Activated T-cell treated with anti-CD3 and anti-CD28 coated beads for 1 hour (primary cell): ENCODE results near the gene OMP.
A peak's percentile ranks its signal among the peaks of the same experiment; 100 is the strongest.
"Not testable (repeated sequence)": the region's sequence is repeated elsewhere in the genome, so short reads cannot be mapped to it uniquely, and the experiment has no call there.

Source experiments
- DNase-seq: peaks from one replicate; pipeline ENCODE4 v3.0.0-alpha.2; 2020; ENCODE audit warnings: low read depth

OMP gene, protein sequence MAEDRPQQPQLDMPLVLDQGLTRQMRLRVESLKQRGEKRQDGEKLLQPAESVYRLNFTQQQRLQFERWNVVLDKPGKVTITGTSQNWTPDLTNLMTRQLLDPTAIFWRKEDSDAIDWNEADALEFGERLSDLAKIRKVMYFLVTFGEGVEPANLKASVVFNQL

DNA sequence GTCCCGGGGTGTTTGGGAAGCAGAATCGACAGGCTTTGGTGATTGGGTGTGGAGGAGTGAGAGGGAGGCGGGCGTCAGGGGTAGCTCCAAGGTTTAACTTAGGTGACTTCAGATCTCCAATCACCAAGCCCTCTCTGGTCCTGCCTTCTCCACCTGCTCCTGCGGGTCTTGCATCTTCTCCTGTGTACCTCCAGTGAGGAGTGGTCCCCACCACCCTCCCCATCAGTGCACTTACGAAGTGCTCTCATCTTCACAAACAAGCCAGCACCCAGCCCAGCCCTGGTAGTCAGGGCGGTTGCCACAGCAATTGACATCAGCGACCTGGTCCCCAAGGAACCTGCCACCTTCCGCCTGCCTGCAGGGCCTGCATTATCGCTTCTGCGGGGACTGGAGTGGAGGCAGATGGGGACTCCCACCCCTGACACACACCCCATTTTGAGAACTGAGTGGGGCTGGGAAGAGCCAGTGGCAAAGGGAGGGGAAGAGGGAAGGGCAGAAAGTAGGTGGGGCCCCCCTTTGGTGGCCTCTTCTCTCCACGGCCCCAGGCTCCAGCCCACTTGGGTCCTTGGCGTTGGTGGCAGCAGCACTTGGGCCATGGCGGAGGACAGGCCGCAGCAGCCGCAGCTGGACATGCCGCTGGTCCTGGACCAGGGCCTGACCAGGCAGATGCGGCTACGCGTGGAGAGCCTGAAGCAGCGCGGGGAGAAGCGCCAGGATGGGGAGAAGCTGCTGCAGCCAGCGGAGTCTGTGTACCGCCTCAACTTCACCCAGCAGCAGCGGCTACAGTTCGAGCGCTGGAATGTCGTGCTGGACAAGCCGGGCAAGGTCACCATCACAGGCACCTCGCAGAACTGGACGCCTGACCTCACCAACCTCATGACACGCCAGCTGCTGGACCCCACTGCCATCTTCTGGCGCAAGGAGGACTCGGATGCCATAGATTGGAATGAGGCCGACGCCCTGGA, at the start of gene OMP:
Gene OMP, plus strand, starts transcription at position 595 of the 965 bp plus-strand sequence. Its CDS starts 0 bp downstream, at position 595.
- no peak for DNase-seq

DNA sequence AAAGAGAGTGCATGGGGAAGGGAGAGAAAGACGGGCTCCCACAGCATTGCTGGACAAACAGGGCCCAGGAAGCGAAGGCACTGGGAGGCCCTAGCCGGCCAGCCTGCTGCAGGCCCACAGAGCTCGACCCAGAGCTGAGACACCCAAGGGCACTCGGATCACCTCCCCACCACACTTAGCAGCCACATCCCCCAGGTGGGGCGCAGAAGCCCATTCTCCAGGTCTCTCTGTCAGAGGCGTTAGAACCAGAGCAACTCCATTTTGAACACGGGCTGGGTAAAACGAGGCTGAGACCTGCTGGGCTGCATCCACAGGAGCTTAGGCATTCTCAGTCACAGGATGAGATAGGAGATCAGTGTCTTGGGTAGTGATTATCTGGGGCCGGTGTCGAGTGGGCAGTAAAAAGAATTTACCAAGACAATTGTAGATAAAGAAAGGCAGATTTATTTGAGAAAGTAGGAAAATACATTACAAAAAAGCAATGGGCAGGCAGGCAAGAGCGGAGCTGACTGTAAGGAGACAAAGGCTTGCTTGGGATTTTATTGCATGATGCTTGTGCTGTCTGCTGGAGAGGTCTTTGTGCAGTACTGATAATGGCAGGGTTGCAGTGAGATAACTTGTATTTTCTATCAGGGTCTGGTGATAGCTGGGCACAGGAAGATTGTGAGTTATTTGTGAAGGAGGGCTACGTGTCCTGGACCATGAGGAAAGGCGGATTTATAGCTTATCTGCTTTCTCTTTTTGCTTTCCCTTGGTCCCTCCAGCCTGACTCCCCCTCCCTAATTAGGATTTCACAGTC, 49.2 kb upstream of the OMP start:
- no peak for DNase-seq

DNA sequence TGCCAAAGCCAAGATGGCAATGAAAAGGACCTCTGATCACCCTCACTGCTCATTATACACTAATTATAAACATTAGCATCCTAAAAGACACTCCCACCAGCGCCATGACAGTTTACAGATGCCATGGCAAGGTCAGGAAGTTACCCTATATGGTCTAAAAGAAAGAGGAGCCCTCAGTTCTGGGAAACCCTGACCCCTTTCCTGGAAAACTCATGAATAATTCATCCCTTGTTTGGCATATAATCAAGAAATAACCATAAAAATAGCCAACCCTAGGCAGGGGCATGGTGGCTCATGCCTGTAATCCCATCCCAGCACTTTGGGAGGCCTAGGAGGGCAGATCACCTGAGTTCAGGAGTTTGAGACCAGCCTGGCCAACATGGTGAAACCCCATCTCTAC, 48.6 kb upstream of the OMP start:
- no peak for DNase-seq

DNA sequence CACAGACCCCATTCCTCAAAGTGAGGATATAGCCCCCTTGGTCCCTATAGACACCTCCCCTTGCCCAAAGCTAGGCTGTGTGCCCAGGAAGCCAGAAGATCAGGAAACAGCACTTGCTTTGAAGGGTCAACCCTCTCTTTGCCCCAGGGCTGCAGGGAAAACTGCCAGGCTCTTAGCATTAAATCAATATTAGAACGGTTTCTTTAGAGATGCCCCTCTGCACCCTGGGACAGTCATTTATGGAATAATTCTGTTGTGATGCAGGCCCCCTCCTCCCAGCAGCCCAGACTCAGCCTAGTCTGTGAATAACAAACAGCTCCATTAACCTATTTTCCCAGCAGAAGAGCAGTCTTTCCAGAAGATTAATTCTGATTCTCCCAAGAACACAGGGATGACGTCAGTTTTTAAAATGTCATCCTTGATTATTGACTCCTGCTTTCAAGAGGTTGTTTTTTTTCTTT, 47.5 kb upstream of the OMP start:
- DNase-seq = no peak

DNA sequence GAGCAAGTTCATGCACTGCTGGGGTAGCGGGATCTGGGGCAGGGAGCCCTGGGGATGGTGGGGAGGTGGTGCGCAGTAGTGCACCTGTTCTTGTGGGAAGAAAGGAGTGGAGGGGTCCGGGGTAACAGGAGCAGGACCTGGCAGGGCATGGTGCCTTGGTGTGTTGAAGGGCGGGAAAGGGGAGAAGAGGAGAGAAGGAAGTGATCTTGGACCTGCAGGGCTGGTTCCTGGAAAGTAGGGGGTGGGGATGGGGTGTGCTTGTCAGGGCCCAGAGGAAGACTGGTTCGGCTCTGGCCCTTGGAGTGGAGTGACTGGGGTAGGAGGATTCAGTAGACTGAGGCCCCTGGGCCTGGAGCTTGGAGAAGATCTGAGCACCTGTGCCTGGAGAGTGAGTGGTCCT, 46.7 kb upstream of the OMP start:
- DNase-seq = no peak

DNA sequence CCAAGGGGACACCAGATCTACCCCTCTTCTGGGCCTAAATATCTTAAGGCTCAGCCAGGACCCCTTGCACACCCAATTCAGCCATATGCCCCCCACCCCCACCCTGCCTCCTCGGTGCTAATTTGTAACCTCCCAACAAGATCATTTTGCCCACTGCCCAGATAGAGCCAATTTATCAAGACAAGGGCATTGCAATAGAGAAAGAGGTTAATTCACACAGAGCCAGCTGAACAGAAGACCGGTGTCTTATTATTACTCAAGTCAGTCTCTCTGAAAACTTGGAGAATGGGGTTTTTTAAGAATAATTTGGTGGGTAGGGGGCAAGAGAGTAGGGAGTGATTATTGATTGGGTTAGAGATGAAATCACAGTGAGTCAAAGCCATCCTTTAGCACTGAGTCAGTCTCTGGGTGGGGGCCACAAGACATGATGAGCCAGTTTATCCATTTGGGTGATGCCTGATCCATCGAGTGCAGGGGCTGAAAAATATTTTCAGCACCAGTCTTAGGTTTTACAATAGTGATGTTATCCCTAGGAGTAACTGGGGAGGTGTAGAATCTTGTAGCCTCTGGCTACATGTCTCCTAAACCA, 45.7 kb upstream of the OMP start:
- no peak for DNase-seq

DNA sequence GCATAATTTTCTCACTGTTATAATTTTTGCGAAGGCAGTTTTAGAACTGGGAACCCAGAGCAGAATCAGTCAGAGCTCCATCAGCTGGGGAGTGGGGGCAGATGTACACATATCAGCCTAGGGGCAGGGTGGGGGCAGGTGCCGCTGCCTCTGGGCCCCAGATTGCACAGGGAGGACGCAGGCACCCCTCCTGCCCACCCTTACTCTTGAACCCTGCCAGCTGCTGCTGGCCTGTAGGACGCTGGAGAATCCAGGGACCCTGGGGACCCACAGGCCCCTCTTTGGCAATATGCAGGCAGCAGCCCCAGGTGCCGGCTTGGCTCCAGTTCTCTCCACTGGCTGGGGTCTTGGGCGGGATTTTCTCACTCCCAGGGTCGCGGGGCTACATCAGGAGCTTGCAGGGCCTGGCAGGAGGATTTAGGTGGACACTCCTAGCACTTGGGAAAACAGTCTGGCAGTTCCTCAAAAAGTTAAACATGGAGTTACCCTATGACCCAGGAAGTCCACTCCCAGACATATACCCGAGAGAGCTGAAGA, 44.6 kb upstream of the OMP start:
- DNase-seq = no peak

DNA sequence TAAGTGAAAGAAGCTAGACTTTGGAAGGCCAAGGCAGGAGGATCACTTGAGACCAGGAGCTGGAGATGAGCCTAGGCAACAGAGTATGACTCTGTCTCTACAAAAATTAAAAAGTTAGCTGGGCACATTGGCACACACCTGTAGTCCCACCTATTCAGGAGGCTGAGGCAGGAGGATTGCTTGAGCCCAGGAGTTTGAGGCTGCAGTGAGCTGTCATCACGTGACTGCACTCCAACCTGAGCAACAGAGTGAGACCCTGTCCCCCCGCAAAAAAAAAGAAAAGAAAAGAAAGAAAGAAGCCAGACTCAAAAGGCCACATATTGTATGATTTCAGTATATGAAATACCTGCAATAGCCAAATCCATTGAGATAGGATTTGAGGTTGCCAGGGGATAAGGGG, 43.7 kb upstream of the OMP start:
- DNase-seq = no peak

DNA sequence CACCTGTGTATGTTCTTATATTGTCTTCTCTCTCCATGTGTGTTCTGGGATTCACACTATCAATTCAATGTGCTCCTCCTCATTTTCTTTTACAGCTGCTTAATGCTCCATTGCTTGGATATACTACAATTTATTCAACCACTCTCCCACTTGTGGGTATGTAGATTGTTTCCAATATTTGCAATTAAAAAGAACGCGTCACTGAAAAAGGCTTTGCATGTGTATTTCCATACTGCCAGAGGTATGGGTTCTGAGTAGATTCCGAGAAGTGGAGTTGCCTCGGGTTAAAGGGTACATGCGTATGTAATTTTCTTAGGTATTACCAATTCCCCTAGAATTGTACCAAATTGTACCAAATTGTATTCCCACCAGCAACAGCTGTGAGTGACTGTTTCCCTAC, 42.8 kb upstream of the OMP start:
- no peak for DNase-seq

DNA sequence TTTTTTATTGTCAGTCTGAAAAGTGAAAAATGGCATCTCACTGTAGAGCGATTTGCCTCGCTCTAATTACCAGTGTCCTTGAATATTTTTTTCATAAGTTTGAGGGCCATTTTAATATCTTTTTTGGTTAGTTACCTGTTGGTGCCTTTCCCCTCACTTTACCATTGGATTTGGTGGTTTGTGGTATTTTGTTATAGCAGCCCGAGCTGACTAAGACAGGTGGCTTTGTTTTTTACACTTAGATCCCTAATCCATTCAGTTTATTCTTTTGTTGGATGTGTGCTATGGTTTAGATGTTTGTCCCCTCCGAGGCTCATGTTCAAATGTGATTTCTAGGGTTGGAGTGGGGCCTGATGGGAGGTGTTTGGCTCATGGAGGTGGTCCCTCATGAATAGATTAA, 42.4 kb upstream of the OMP start:
- no peak for DNase-seq

DNA sequence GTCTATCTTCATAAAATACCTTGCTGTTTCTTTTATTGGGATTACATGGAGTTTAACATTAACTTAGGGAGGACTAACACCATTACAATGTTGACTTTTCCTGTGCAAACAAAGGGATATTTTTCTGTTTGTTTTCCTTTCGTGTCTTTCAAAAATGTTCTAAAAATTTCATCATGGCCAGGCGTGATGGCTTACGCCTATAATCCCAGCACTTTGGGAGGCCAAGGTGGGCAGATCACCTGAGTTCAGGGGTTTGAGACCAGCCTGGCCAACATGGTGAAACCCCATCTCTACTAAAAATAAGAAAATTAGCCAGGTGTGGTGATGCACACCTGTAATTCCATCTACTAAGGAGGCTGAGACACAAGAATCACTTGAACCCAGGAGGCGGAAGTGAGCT, 41.4 kb upstream of the OMP start:
- DNase-seq = not testable (repeated sequence)

DNA sequence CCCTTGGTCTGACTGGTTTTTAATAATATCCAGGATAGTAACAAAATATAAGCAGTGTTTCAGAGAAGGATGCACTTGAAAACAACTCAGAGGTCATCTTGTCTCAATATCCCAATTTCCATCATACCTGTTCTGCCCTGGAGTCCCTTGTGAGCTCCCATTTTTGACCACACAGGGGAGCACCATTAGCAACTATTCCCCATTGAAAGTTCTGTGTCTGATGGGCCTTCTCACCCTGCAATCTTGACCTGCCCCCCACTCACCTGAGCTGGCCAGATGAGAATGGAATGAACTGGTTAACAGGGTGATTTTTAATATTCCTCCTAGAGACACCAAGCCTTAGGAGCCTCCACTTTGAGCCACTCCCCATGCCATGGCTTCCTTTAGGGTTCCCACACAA, 39.7 kb upstream of the OMP start:
- DNase-seq = no peak

DNA sequence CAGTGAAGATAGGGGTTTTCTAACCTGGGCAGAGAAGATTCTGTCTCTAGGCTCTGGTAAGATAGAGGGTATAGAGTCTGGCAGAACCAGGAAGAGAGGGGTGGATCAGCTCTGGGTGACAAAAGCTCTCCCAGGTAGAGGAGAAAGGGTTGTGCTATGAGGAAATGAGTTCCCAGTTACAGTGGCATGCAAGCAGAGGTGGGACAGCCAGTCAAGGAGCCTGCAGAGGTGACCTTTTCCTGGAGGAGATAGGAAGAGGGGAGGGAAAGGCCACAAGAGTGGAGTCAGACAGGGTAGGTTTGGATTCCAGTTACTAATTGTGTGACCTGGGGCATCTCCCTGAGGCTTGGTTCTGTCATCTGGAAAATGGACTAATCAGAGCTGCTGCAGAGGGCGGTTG, 39.2 kb upstream of the OMP start:
- no peak for DNase-seq

DNA sequence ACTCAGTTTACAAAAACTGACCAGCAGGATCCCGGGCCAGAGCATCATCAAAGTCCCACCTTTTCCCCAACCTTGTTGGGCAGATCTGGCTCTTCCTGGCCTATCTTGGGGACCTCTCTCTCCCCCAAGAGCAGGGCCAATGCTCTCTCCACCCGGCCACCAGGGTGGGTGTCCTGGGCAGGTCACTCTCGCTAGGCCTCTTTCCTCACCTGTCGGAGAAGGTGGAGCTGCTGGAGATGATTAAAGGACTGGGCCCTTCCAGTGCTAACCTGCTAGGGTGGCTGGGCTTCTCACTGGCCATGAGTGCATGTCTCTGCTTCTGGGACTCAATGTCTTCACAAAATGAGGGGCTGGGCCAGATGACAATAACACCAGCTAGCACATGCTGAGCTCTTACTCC, 38.8 kb upstream of the OMP start:
- no peak for DNase-seq

DNA sequence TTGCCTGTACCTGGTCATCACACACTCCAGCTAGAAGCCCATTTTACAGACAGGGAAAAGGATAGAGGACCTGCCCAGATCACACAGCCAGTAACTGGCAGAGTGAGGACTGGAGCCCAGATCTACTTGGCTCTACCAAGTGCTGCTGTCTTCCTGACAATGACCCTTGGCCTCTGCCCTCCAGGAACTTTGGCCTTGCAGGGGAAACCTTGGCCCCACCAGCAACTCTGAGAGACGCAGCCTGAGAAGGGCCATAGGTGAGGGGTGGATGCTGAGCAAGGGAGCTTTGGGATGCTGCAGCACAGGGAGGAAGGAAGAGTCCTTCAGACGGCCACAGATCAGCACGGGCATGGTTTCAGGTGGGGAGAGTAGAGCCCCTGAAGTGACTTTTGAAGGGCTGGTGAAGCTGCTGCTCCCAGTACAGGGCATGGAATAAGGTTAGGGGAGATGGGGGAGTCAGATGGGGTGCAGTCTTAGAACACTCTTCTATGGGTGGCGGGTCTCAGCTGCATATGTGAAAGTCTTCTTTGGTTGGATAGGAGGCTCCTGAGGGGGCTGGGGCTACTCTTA, 37.9 kb upstream of the OMP start:
- DNase-seq = no peak

DNA sequence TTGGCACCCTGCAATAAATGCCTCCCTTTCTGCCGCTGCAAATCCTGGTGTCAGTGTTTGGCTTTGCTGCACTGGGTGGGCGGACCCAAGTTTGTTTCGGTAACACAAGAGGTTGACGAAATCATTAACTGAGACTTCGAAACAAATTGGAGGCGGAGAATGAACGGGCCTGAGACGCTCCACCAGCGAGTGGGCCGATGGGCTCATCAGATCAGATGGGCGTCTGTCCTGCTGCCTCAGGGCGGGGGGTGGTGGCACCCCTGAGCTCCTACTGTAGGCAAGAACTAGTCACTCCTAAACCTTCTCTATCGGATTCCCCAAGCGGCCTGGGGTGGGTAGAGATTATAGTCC, 36.8 kb upstream of the OMP start:
- DNase-seq = no peak

DNA sequence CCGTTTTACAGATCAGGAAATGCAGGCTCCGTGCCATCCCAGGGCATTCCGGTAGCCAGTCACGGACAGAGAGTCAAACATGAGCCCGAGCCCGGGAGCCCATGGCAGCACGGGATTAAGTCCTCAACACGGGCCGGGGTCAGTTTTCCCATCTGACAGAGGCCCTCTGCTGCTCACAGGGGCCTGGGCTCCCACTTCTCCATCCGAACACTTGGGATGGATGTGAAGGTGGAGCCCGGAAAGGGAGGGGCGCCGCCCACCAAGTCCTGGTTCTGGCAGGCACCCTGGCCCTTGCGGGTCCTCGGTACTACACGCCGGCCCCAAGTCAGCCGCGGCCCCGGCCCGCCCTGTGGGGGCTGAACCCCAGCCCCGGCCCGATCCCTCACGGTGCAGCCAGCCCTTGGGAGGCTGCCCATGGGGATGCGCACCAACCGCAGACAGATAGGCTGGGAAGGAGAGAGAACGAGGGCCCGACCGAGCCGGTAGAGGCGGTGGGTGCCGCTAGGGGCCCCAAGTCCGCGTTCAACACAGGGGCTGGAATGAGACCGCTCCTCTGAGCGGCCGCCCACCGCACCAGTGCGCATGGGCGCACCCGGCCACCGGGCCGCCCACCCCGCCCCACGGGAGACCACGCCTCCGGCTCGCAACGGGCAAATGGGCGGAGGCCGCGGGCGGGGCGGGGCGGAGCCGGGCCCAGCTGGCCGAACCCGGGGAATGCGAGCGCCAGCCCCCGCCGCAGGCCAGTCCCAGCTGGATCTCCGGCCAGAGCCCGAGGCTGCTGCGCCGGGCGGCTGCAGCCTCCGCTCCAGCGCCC, 36.2 kb upstream of the OMP start, which contains the start of gene CAPN5:
Gene CAPN5, plus strand, starts transcription at position 743 of the 814 bp plus-strand sequence. CDS start 17,916 bp downstream, outside the sequence.
- DNase-seq = peak; percentile 86

DNA sequence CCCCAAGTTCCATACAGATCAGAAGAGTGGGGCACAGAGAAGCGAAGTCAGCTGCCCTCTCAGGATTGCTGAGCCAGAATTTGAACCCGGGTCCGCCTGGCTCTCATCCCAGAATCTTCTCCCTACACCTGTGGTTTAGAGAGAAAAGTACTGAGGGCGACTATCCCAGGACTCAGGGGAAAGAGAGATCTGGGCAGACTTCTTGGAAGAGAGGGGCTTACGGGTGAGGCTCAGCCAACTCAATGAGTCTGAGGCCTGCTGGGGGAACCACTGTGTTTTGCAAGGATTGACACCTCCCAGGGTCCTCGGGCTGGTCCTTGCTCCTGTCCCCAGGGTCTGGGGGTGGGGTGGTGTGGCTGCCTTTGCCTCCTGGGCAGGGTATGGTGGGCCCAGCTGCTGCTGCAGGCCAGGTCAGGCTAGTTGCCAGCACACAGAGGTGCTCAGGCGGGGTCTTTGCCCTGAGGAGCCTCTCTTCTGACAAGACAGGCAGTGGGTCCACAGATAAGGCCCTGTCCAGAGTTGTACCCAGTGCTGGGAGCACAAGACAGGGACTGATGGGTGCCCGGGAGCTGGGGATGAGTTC, 34.7 kb upstream of the OMP start:
- DNase-seq = no peak

DNA sequence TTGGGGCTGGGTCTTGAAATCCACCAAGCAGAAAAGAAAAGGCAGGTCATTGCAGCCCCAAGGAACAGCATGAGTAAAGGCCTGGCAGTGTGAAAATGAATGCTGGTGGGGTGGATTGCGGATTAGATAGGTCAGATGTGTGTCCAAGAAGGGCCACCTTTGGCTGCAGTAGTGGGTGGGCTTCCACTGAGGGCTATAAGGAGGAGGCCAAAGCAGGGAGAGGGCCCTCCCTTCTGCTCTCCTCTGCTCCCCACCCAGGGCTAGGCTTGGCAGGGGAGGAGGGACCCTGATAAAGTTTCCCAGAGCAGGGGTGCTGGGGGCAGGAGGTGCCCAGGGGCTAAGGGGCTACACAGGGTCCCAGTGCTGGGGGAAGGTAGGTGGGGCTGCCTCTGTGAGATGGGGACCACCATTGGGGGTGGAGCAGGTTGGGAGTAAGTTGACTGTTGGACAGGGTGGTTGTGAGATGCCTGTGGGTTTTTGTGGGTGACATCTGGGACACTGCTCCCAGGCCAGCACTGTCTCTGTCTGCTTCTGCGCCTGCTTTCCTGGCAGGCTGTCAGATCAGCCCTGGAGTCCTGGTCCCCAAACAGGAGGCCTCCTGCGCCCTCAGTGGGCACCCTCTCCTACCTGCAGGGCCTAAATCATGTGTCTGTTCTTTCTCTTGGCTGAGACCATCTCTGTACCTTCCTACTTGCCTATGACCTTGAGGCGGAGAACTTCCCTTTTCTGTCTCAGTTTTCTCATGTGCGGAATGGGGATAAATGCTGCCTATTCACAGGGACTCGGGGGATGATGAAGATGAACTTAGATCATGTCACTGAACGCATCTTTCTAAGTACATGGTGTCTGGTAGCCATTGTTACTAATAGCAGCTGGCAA, 33.9 kb upstream of the OMP start:
- no peak for DNase-seq
